H1 (cell line): ENCODE measurements around the gene CDC45. TPM values are rescaled to one million over a fixed set of nuclear protein-coding genes. Genes with fewer than 3 reads are reported as not detected.

Source experiments
- PHF8 ChIP-seq: fragments of 200-600 bp; sonication (generic); conservative IDR thresholded peaks from 2 replicates; pipeline ENCODE4 v1.7.1; 2012; ENCODE audit warnings: low read depth, mild to moderate bottlenecking, inconsistent platforms, low read length, moderate library complexity
- POLR2AphosphoS5 ChIP-seq: IDR thresholded peaks from 2 replicates; pipeline ENCODE4 v1.6.1; 2011; ENCODE audit warnings: low read depth, low read length
- RXRA ChIP-seq: IDR thresholded peaks from 2 replicates; pipeline ENCODE4 v1.6.1; 2011; ENCODE audit warnings: low read depth, mild to moderate bottlenecking, low read length, moderate library complexity; ENCODE audit not compliant: insufficient read depth
- SAP30 ChIP-seq: fragments of 300-600 bp; sonication (generic); IDR thresholded peaks from 2 replicates; pipeline ENCODE4 v1.7.1; 2012; ENCODE audit warnings: low read length, moderate library complexity, mild to moderate bottlenecking, inconsistent platforms; ENCODE audit not compliant: insufficient read depth, insufficient replicate concordance
- SIN3A ChIP-seq, 2 experiments: IDR thresholded peaks in 1 of 2; conservative IDR thresholded peaks in 1 of 2; 2 replicates each; pipeline ENCODE4 v1.6.1; 2011 to 2012; ENCODE audit warnings: low read length in 2 of 2, improper control_type of control experiment in 1 of 2, low read depth in 1 of 2, mild to moderate bottlenecking in 1 of 2
- TBP ChIP-seq: IDR thresholded peaks from 2 replicates; pipeline ENCODE4 v1.6.1; 2011; ENCODE audit warnings: low read depth, low read length, improper control_type of control experiment
- polyA plus RNA-seq, 7 experiments: library from polyadenylated mRNA; depleted of rRNA in 3 of 7; stranded (reverse) in 5 of 7; unstranded in 2 of 7; fragments of >200 nt in 5 of 7; fragments of 200-250 nt in 2 of 7; gene quantifications; 1 replicate in 5 of 7; 2 replicates in 1 of 7; 4 replicates in 1 of 7; pipeline versions ENCODE4 v1.2.1 to v1.2.3, GENCODE V29; 2011 to 2013; ENCODE audit warnings: missing spikeins in 2 of 7, mixed read lengths in 2 of 7
- total RNA-seq: library from RNA; stranded (reverse); fragmentation: NEBNext Ultra II Directional; extraction: Animal tissue kit (Norgen Biotek cat#: 25700); gene quantifications from 2 replicates; pipeline ENCODE4 v1.2.1, GENCODE V29; 2021
- TF ChIP-seq, protein P1 (sequence below): fragments of 300-600 bp; sonication (generic); IDR thresholded peaks from 2 replicates; pipeline ENCODE4 v1.7.1; 2012; ENCODE audit warnings: low read length, moderate library complexity, mild to moderate bottlenecking, inconsistent platforms; ENCODE audit not compliant: insufficient replicate concordance
- TF ChIP-seq, protein P2 (sequence below): IDR thresholded peaks from 2 replicates; pipeline ENCODE4 v1.6.1; 2011; ENCODE audit warnings: low read length, improper control_type of control experiment

The CDC45 gene
- total and polyA plus RNA-seq, 2 of the 8 experiments (the other 6 are each of a cell fraction or from before 2014, with no cell fraction given), result 31.9 to 37.7 TPM

DNA sequence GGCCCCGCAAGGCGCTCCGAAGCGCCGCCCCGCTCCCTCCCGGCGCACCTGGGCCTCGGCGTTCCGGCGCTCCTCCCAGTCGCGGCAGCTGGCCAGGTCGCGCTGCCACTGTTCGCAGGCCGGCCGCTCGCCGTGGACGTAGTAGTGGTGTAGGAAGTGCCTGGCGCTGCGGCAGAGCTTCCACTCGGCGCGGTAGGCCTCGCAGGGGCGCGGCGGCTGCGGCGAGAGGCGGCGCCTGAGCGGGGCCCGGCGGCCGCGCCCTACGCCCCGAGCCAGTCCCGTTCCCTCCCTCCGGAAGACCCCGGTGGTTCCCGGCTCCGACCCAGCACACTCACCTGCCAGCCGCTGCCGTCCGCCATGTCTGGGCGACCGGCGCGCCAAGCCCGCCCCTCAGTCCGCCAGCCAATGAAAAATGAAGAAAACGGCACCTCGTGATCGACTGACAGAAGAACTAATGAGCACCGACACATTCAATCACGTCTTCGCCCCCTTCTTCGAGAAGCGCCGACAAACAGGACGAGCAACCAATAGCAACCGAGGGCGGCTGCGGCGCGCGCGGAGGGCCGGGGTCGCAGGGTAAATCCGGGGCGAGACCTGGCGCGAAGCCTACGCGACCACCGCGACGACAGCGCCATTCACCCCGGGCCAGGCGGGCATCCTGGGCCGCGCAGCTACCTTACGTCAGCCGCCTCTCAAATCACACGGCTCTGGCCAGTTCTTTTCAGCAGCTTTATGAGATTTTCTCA is 32.2 kb upstream of the CDC45 start, which contains the start of gene C22orf39 (continued):
- TF ChIP-seq, protein P1, sequence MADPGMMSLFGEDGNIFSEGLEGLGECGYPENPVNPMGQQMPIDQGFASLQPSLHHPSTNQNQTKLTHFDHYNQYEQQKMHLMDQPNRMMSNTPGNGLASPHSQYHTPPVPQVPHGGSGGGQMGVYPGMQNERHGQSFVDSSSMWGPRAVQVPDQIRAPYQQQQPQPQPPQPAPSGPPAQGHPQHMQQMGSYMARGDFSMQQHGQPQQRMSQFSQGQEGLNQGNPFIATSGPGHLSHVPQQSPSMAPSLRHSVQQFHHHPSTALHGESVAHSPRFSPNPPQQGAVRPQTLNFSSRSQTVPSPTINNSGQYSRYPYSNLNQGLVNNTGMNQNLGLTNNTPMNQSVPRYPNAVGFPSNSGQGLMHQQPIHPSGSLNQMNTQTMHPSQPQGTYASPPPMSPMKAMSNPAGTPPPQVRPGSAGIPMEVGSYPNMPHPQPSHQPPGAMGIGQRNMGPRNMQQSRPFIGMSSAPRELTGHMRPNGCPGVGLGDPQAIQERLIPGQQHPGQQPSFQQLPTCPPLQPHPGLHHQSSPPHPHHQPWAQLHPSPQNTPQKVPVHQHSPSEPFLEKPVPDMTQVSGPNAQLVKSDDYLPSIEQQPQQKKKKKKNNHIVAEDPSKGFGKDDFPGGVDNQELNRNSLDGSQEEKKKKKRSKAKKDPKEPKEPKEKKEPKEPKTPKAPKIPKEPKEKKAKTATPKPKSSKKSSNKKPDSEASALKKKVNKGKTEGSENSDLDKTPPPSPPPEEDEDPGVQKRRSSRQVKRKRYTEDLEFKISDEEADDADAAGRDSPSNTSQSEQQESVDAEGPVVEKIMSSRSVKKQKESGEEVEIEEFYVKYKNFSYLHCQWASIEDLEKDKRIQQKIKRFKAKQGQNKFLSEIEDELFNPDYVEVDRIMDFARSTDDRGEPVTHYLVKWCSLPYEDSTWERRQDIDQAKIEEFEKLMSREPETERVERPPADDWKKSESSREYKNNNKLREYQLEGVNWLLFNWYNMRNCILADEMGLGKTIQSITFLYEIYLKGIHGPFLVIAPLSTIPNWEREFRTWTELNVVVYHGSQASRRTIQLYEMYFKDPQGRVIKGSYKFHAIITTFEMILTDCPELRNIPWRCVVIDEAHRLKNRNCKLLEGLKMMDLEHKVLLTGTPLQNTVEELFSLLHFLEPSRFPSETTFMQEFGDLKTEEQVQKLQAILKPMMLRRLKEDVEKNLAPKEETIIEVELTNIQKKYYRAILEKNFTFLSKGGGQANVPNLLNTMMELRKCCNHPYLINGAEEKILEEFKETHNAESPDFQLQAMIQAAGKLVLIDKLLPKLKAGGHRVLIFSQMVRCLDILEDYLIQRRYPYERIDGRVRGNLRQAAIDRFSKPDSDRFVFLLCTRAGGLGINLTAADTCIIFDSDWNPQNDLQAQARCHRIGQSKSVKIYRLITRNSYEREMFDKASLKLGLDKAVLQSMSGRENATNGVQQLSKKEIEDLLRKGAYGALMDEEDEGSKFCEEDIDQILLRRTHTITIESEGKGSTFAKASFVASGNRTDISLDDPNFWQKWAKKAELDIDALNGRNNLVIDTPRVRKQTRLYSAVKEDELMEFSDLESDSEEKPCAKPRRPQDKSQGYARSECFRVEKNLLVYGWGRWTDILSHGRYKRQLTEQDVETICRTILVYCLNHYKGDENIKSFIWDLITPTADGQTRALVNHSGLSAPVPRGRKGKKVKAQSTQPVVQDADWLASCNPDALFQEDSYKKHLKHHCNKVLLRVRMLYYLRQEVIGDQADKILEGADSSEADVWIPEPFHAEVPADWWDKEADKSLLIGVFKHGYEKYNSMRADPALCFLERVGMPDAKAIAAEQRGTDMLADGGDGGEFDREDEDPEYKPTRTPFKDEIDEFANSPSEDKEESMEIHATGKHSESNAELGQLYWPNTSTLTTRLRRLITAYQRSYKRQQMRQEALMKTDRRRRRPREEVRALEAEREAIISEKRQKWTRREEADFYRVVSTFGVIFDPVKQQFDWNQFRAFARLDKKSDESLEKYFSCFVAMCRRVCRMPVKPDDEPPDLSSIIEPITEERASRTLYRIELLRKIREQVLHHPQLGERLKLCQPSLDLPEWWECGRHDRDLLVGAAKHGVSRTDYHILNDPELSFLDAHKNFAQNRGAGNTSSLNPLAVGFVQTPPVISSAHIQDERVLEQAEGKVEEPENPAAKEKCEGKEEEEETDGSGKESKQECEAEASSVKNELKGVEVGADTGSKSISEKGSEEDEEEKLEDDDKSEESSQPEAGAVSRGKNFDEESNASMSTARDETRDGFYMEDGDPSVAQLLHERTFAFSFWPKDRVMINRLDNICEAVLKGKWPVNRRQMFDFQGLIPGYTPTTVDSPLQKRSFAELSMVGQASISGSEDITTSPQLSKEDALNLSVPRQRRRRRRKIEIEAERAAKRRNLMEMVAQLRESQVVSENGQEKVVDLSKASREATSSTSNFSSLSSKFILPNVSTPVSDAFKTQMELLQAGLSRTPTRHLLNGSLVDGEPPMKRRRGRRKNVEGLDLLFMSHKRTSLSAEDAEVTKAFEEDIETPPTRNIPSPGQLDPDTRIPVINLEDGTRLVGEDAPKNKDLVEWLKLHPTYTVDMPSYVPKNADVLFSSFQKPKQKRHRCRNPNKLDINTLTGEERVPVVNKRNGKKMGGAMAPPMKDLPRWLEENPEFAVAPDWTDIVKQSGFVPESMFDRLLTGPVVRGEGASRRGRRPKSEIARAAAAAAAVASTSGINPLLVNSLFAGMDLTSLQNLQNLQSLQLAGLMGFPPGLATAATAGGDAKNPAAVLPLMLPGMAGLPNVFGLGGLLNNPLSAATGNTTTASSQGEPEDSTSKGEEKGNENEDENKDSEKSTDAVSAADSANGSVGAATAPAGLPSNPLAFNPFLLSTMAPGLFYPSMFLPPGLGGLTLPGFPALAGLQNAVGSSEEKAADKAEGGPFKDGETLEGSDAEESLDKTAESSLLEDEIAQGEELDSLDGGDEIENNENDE, result no peak
- TF ChIP-seq, protein P2, sequence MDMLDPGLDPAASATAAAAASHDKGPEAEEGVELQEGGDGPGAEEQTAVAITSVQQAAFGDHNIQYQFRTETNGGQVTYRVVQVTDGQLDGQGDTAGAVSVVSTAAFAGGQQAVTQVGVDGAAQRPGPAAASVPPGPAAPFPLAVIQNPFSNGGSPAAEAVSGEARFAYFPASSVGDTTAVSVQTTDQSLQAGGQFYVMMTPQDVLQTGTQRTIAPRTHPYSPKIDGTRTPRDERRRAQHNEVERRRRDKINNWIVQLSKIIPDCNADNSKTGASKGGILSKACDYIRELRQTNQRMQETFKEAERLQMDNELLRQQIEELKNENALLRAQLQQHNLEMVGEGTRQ, result peak; percentile 50; the same call in 1 of the 2 replicates
- no peak for TF ChIP-seq SAP30
- no peak for TF ChIP-seq RXRA
- peak; percentile 48; the same call in 1 of the 2 replicates for TF ChIP-seq TBP
- TF ChIP-seq PHF8, result peak; percentile 86
- TF ChIP-seq SIN3A (conservative IDR thresholded peaks at IDR 0.05 in 1 of 2, IDR thresholded peaks at IDR 0.05 in 1 of 2; ENCODE audit: low read depth in 1 of 2, low read length in 2 of 2), result no peak
- TF ChIP-seq POLR2AphosphoS5, result peak; percentile 90
